H7 (cell line): Measurements from ENCODE around the gene SP7. TPM values are rescaled to one million over a fixed set of nuclear protein-coding genes. Genes with fewer than 3 reads are reported as not detected.
"Not testable (repeated sequence)": the region's sequence is repeated elsewhere in the genome, so short reads cannot be mapped to it uniquely, and the experiment has no call there.

Experiments
- DNase-seq: peaks from one replicate; pipeline ENCODE4 v3.0.0; 2012
- H3K27me3 ChIP-seq: 2 replicates; pipeline ENCODE4 v1.6.0; 2011; ENCODE audit warnings: mild to moderate bottlenecking, low read length; ENCODE audit not compliant: control insufficient read depth, insufficient read depth
- H3K36me3 ChIP-seq: replicated peaks from 2 replicates; pipeline ENCODE4 v1.5.1; 2011; ENCODE audit warnings: low read length; ENCODE audit not compliant: control insufficient read depth, insufficient read depth
- H3K4me3 ChIP-seq: 2 replicates; pipeline ENCODE4 v1.5.1; 2011; ENCODE audit warnings: low read depth, mild to moderate bottlenecking, control low read depth, low read length, moderate library complexity; ENCODE audit not compliant: insufficient read depth
- total RNA-seq: library from RNA; depleted of rRNA; stranded (reverse); fragments of >200 nt; shearing (Covaris generic); gene quantifications from 2 replicates; pipeline ENCODE4 v1.2.3, GENCODE V29; 2014; rRNA removed

SP7 gene
- total RNA-seq, result 0.14 and 0.44 TPM in 2 replicates

DNA sequence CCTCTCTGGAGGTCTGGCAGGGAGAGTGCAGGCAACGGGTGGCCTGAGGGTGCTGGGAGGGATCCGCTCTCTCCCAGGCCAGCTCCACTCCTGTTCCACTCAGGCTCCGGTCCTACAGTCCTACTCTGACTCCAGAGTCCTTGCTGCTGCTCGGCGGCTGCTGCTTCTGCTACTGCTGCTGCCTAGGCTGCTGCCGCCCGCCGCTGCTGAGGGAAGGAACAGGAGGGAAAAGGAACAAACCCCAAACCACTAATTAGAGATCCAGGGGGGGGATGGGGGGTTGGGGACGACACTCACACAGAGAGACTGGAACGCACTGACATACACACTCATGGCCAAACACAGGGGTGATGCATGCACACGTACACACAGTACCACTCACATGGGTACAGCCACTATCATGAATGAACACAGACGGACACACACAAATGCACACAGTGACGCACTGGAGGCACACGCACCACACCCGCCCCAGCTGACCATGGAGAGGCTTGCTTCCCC lies at the start of gene SP7:
Gene SP7, minus strand, starts transcription at position 174 of the 501 bp plus-strand sequence. CDS start 708 bp downstream, outside the sequence.
- Histone ChIP-seq H3K36me3 (no peaks in the 10 kb centered on the region), H3K4me3 (peak within 1 kb of the TSS; percentile 16; the same call in 1 of the 2 replicates), H3K27me3 (peaks cover 16% of the 10 kb centered on the region)
- DNase-seq, result peak; percentile 63

GRCh38 chr12:53383258-53383657 lies 47.1 kb upstream of the SP7 start:
- Histone ChIP-seq H3K36me3 (peaks cover 21% of the 10 kb centered on the region), H3K27me3 (no peaks in the 10 kb centered on the region), H3K4me3 (no peak overlapping the region)
- no peak for DNase-seq

DNA sequence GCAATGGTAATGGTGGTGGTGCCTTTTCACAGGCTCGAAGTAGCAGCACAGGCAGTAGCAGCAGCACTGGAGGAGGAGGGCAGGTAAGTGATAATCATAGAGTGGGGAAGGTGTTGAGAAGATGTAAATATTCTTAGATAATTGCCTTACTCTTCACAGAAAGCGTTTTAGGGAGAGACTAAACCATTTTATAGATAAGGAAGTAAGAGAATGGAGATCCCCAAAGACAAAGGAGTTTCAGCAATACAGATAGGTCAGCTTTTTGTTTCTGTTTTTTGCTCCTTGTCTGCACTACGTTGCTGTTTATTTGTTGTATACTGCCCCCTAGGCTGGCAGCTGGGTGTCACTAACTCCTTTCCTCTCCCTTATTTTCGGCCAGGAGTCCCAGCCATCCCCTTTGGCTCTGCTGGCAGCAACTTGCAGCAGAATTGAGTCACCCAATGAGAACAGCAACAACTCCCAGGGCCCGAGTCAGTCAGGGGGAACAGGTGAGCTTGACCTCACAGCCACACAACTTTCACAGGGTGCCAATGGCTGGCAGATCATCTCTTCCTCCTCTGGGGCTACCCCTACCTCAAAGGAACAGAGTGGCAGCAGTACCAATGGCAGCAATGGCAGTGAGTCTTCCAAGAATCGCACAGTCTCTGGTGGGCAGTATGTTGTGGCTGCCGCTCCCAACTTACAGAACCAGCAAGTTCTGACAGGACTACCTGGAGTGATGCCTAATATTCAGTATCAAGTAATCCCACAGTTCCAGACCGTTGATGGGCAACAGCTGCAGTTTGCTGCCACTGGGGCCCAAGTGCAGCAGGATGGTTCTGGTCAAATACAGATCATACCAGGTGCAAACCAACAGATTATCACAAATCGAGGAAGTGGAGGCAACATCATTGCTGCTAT lies 45.8 kb upstream of the SP7 start:
- no peaks in the 10 kb centered on the region for H3K27me3 ChIP-seq
- peak; percentile 56 for DNase-seq
- H3K36me3 ChIP-seq, result peaks cover 21% of the 10 kb centered on the region
- H3K4me3 ChIP-seq, result no peak overlapping the region

- Histone ChIP-seq H3K36me3 (peaks cover 21% of the 10 kb centered on the region), H3K27me3 (no peaks in the 10 kb centered on the region), H3K4me3 (peak overlapping the region; percentile 44)
- no peak for DNase-seq
These were observed 44.9 kb upstream of the SP7 start for GRCh38 chr12:53380794-53381730.

DNA sequence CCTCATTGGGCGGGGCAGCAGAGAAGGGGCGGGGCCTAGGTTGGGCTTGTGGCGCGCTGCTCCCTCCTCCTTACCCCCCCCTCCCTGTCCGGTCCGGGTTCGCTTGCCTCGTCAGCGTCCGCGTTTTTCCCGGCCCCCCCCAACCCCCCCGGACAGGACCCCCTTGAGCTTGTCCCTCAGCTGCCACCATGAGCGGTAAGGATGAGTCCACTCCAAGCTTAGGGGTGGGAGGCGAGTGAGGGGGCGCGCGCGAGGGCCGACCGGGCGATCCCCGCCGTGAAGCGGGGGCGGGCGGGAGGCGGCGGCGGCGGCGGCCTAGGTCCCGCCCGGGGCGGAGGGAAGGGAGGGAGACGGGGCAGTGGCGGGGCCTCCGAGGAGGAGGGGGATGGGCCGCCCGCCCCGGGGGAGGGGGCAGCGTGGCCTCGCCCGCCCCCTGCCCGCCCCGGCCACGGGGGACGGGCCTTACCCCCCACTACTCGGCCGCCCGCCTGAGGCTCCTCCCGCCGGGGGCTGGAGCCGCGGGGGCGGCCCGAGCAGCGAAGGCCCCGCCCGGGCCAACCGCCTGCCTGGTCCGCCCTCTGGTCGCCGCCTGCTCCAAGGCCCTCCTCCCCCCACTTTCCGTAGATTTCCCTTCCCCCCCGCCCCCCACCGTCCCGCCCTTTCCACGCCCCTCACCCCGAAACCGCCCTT lies 44.1 kb upstream of the SP7 start, which contains the start of gene SP1:
Gene SP1, plus strand, starts transcription at position 73 of the 690 bp plus-strand sequence. Its CDS starts 116 bp downstream, at position 189.
- DNase-seq, result peak; percentile 96
- H3K27me3 ChIP-seq, result no peaks in the 10 kb centered on the region

DNA sequence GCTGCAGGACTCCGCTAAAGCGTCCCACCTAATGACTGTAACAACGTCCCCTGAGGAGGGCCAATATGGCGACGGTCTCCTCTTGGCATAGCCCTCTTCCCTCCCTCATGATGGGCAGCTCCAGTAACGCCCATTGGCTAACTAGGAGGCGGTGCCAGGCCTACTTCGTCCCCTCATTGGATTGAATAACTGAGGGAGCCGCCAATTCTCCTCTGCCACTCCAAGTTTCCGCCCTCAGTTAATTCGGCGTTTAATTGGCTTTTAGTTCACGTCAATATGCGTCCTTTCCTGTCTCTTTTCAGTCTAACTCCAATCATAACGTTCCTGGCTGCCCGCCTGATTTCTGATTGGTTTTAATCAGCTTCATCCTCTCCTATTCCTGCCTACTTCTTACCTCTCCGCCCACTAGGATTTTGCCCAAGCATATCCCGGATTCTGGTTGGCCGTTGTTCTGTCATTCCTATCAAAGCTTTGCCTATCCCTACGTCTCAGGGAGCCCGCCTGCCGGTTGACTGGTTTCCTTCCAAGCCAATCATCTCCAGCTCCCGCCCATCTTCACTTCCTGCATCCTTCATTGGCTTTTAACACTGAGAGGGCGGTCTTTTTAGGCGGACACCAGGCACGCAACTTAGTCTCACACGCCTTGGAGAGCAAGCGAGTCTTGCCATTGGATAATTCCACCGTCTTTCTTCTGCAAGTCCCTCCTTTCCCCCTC lies 43.4 kb upstream of the SP7 start:
- Histone ChIP-seq H3K4me3 (peak overlapping the region; percentile 70), H3K27me3 (no peaks in the 10 kb centered on the region), H3K36me3 (peaks cover 20% of the 10 kb centered on the region)
- peak; percentile 95 for DNase-seq

More for the DNA sequence above, 44.1 kb upstream of the SP7 start, which contains the start of gene SP1:
- Histone ChIP-seq H3K36me3 (peaks cover 21% of the 10 kb centered on the region), H3K4me3 (peak within 1 kb of the TSS; percentile 70)

DNA sequence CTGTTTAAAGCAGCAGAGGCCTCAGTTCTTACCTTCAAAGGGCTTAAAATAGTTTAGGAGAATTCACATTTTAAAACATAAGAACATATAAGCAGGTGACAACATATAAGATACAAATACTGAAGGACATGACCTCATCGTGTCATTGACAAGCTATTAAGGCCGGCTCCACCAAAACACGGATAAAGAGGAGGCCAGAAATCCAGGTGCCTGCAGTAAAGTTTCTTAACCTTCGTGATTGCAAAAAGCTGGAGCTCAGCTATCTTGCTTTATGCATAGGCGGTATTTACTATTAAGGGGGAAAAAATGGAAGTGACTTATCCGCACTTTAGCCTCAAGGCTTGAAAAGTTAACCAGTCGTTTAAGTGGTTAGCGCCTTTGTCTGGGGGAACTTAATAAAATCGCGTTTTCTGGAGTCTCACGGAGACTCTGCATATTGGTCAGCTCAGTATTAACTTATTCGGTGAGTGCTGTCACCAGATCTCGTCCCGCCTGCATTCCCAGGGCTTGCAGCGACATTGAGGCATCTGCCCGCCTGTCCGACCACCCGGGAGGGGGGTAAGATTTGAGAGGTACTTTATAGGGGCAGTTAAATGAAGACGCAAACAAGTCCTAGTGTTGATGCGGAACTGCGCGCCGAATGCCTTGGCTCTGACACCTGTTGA lies 42.7 kb upstream of the SP7 start:
- H3K36me3 ChIP-seq, result peaks cover 19% of the 10 kb centered on the region
- no peak for DNase-seq
- H3K4me3 ChIP-seq, result peak overlapping the region; percentile 70
- no peaks in the 10 kb centered on the region for H3K27me3 ChIP-seq

GRCh38 chr12:53378222-53378621 lies 42.1 kb upstream of the SP7 start:
- DNase-seq, result no peak
- H3K27me3 ChIP-seq, result no peaks in the 10 kb centered on the region
- peaks cover 14% of the 10 kb centered on the region for H3K36me3 ChIP-seq
- no peak overlapping the region for H3K4me3 ChIP-seq

DNA sequence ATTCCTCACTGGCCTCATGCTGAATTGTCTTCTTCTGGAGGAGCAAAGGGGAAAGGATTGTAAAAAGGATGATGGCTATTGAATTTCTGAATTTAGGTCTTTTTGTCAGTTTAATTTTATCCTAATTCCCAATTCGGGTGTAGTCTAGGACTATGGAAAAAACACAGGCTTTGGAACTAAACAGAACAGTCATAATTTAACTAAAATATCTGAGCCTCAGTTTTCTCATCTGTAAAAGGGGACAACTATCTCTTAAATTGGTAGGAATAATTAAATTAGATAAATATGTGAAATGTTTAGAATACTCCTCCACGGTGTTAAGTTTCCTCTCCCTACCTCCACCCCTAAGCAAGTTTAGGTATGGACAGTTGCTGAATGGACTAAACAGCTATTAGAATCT lies 40.6 kb upstream of the SP7 start:
- DNase-seq, result no peak
- H3K27me3 ChIP-seq, result no peaks in the 10 kb centered on the region
- no peak overlapping the region for H3K4me3 ChIP-seq
- H3K36me3 ChIP-seq, result peaks cover 2% of the 10 kb centered on the region; the same call in 1 of the 2 replicates

DNA sequence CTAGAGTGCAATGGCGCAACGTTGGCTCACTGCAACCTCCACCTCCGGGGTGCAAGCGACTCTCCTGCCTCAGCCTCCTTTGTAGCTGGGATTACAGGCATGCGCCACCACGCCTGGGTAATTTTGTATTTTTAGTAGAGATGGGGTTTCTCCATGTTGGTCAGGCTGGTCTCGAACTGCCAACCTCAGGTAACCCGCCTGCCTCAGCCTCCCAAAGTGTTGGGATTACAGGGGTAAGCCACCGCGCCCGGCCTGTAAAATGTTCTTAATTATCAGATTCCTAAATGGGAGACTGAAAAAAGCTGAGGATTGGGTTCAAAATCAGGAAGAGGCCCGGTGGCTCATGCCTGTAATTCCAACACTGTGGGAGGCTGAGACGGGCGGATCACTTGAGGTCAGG lies 38.1 kb upstream of the SP7 start:
- H3K36me3 ChIP-seq, DNase-seq, H3K4me3 ChIP-seq, H3K27me3 ChIP-seq: not testable (repeated sequence)

GRCh38 chr12:53373554-53374133 lies 37.5 kb upstream of the SP7 start:
- not testable (repeated sequence) for H3K36me3 ChIP-seq, H3K4me3 ChIP-seq, DNase-seq, H3K27me3 ChIP-seq

DNA sequence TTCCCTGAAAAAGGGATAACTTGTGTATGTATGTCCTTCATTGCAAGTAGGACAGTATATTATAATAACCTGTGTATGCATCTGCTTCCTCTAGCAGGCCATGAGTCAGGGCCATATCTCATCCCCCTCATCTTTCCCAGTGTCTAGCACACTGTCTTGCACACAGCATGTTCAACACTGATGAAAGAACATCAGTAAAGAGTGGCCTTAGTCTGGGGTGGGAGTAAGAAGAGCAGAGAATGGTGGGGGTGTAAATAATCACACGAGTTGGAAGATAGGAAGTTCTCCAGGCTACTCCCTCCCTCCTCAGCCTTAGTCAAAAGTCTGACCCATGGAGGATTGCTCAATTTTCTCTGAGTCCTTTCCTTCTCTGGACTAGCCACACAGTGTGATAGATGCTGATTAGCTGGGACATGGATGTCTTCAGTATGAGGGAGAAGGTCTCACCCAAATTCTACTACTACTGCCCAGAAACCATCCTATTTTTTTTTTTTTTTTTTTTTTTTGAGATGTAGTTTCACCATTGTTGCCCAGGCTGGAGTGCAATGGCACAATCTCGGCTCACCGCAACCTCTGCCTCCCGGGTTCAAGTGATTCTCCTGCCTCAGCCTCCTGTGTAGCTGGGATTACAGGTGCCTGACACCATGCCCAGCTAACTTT lies 29.2 kb upstream of the SP7 start:
- no peak for DNase-seq
- no peaks in the 10 kb centered on the region for H3K36me3 ChIP-seq
- no peak overlapping the region for H3K4me3 ChIP-seq
- H3K27me3 ChIP-seq, result no peaks in the 10 kb centered on the region
